AG09319 (cell line): ENCODE results near the gene LURAP1L.
A peak's percentile ranks its signal among the peaks of the same experiment; 100 is the strongest.

Experiments
- DNase-seq: peaks from one replicate; pipeline ENCODE4 v3.0.0-alpha.2; 2010; ENCODE audit warnings: low read depth; ENCODE audit errors: extremely low read depth
- CTCF ChIP-seq: IDR thresholded peaks from 2 replicates; pipeline ENCODE4 v1.5.1; 2011; ENCODE audit warnings: low read depth, mild to moderate bottlenecking, inconsistent platforms, low read length, moderate library complexity

LURAP1L gene

GRCh38 chr9:12846035-12846434 is 71.2 kb downstream of the LURAP1L start:
- no peak for DNase-seq
- no peak for TF ChIP-seq CTCF

- no peak for TF ChIP-seq CTCF
- no peak for DNase-seq
Measured at GRCh38 chr9:12847561-12847960, 72.7 kb downstream of the LURAP1L start.

- peak; percentile 31 for DNase-seq
- TF ChIP-seq CTCF: no peak
Measured at GRCh38 chr9:12849486-12850003, 74.7 kb downstream of the LURAP1L start.

GRCh38 chr9:12851341-12852090 is 76.7 kb downstream of the LURAP1L start:
- no peak for TF ChIP-seq CTCF
- no peak for DNase-seq

GRCh38 chr9:12853051-12853450 is 78.2 kb downstream of the LURAP1L start:
- no peak for DNase-seq
- TF ChIP-seq CTCF: no peak

GRCh38 chr9:12854221-12854620 is 79.4 kb downstream of the LURAP1L start:
- no peak for DNase-seq
- TF ChIP-seq CTCF: no peak

GRCh38 chr9:12855066-12855465 is 80.2 kb downstream of the LURAP1L start:
- no peak for DNase-seq
- TF ChIP-seq CTCF: no peak
